H1 (cell line): ENCODE data around the gene ASXL2. TPM values are rescaled to one million over a fixed set of nuclear protein-coding genes. Genes with fewer than 3 reads are reported as not detected.

ENCODE experiments used
- ATF2 ChIP-seq: IDR thresholded peaks from 2 replicates; pipeline ENCODE4 v1.6.1; 2012; ENCODE audit warnings: low read length, inconsistent platforms
- CHD1 ChIP-seq: IDR thresholded peaks from 2 replicates; pipeline ENCODE4 v1.6.1; 2012; ENCODE audit warnings: low read depth, low read length, improper control_type of control experiment
- CTCF ChIP-seq, 3 experiments: IDR thresholded peaks; 1 replicate in 2 of 3; 2 replicates in 1 of 3; pipeline versions ENCODE4 v1.5.1 to v1.6.1; 2011; ENCODE audit warnings: low read length in 3 of 3, mild to moderate bottlenecking in 3 of 3, inconsistent platforms in 2 of 3, low read depth in 1 of 3, moderate library complexity in 1 of 3; ENCODE audit not compliant: insufficient read depth in 1 of 3; ENCODE audit errors: control extremely low read depth in 1 of 3
- HDAC6 ChIP-seq: IDR thresholded peaks from one replicate; pipeline ENCODE4 v1.7.1; 2012; ENCODE audit warnings: low read depth, mild to moderate bottlenecking, inconsistent platforms, low read length, moderate library complexity
- JUN ChIP-seq: IDR thresholded peaks from 2 replicates; pipeline ENCODE4 v1.6.1; 2011; ENCODE audit warnings: low read depth, mild to moderate bottlenecking, improper control_type of control experiment, low read length
- KDM5A ChIP-seq: fragments of 200-600 bp; IDR thresholded peaks from 2 replicates; pipeline ENCODE4 v1.7.1; 2012; ENCODE audit warnings: mild to moderate bottlenecking, low read length, inconsistent platforms, mixed read lengths
- POLR2A ChIP-seq, 2 experiments: IDR thresholded peaks; 1 replicate in 1 of 2; 2 replicates in 1 of 2; pipeline ENCODE4 v1.6.1; 2011; ENCODE audit warnings: low read depth in 2 of 2, low read length in 2 of 2, mild to moderate bottlenecking in 2 of 2; ENCODE audit errors: control extremely low read depth in 1 of 2
- TAF7 ChIP-seq: optimal IDR thresholded peaks from 2 replicates; pipeline ENCODE3; 2011; ENCODE audit warnings: low read depth, mild to moderate bottlenecking, inconsistent platforms, low read length, moderate library complexity, borderline replicate concordance
- TCF12 ChIP-seq: IDR thresholded peaks from 2 replicates; pipeline ENCODE4 v1.6.1; 2011; ENCODE audit warnings: low read depth, mild to moderate bottlenecking, low read length
- polyA plus RNA-seq, 7 experiments: library from polyadenylated mRNA; depleted of rRNA in 3 of 7; stranded (reverse) in 5 of 7; unstranded in 2 of 7; fragments of >200 nt in 5 of 7; fragments of 200-250 nt in 2 of 7; gene quantifications; 1 replicate in 5 of 7; 2 replicates in 1 of 7; 4 replicates in 1 of 7; pipeline versions ENCODE4 v1.2.1 to v1.2.3, GENCODE V29; 2011 to 2013; ENCODE audit warnings: missing spikeins in 2 of 7, mixed read lengths in 2 of 7
- total RNA-seq: library from RNA; stranded (reverse); fragmentation: NEBNext Ultra II Directional; extraction: Animal tissue kit (Norgen Biotek cat#: 25700); gene quantifications from 2 replicates; pipeline ENCODE4 v1.2.1, GENCODE V29; 2021

ASXL2 gene
- total and polyA plus RNA-seq, 2 of the 8 experiments (the other 6 are each of a cell fraction or from before 2014, with no cell fraction given), result 7.2 to 41.3 TPM

GRCh38 chr2:25855065-25855464 lies 23.2 kb downstream of the ASXL2 start (continued):
- TF ChIP-seq CTCF (IDR thresholded peaks at IDR 0.05; ENCODE audit: control extremely low read depth in 1 of 3, insufficient read depth in 1 of 3, low read depth in 1 of 3, low read length in 3 of 3), result no peak
- no peak for TF ChIP-seq CHD1
- TF ChIP-seq TCF12, result no peak
- TF ChIP-seq TAF7, result no peak
- no peak for TF ChIP-seq JUN
- TF ChIP-seq KDM5A, result no peak
- no peak for TF ChIP-seq ATF2
- no peak for TF ChIP-seq HDAC6
- no peak for TF ChIP-seq POLR2A (IDR thresholded peaks at IDR 0.05; ENCODE audit: control extremely low read depth in 1 of 2, low read depth in 2 of 2, low read length in 2 of 2)
